Liver (tissue), 9 donors: ENCODE measurements around the gene KCTD16. TPM values are rescaled to one million over a fixed set of nuclear protein-coding genes. Genes with fewer than 3 reads are reported as not detected.

Experiments used
- DNase-seq: peaks from one replicate; pipeline ENCODE4 v3.0.0-alpha.2; 2017; ENCODE audit warnings: low spot score
- H3K27ac ChIP-seq, 2 donors: one replicate each; pipeline ENCODE4 v1.7.0; 2013; ENCODE audit warnings: inconsistent platforms in 2 of 2, low read length in 2 of 2, control low read depth in 1 of 2, low read depth in 1 of 2, mild to moderate bottlenecking in 1 of 2
- H3K27me3 ChIP-seq, 4 donors: one replicate each; pipeline versions ENCODE4 v1.6.1 to v1.7.0; 2013; ENCODE audit warnings: low read length in 3 of 4, inconsistent platforms in 1 of 4, mild to moderate bottlenecking in 1 of 4, moderate library complexity in 1 of 4; ENCODE audit not compliant: control insufficient read depth in 4 of 4, insufficient read depth in 4 of 4
- H3K36me3 ChIP-seq, 4 donors: one replicate each; pipeline versions ENCODE4 v1.6.1 to v1.7.0; 2013; ENCODE audit warnings: low read length in 3 of 4, mild to moderate bottlenecking in 3 of 4, low read depth in 1 of 4, moderate library complexity in 1 of 4; ENCODE audit not compliant: control insufficient read depth in 4 of 4, insufficient read depth in 3 of 4
- H3K4me1 ChIP-seq, 4 donors: one replicate each; pipeline versions ENCODE4 v1.6.1 to v1.7.0; 2013; ENCODE audit warnings: low read length in 3 of 4, mild to moderate bottlenecking in 3 of 4, moderate library complexity in 1 of 4; ENCODE audit not compliant: control insufficient read depth in 4 of 4, insufficient read depth in 4 of 4
- H3K4me3 ChIP-seq, 3 donors: one replicate each; pipeline versions ENCODE4 v1.6.1 to v1.7.0; 2013; ENCODE audit warnings: low read length in 3 of 3, control low read depth in 1 of 3, low read depth in 1 of 3, mild to moderate bottlenecking in 1 of 3
- H3K9ac ChIP-seq, 2 donors: one replicate each; pipeline ENCODE4 v1.7.0; 2013; ENCODE audit warnings: low read length in 2 of 2, mild to moderate bottlenecking in 2 of 2, moderate library complexity in 2 of 2, control low read depth in 1 of 2, low read depth in 1 of 2
- H3K9me3 ChIP-seq, 4 donors: one replicate each; pipeline versions ENCODE4 v1.6.1 to v1.7.0; 2013; ENCODE audit warnings: low read length in 3 of 4; ENCODE audit not compliant: control insufficient read depth in 4 of 4
- EGR1 ChIP-seq, 2 donors: IDR thresholded peaks; 2 replicates each; pipeline ENCODE4 v1.6.1; 2016 to 2018; ENCODE audit warnings: antibody characterized with exemption in 2 of 2, low read depth in 2 of 2
- FOXA1 ChIP-seq: IDR thresholded peaks from 2 replicates; pipeline ENCODE4 v1.6.1; 2016; ENCODE audit warnings: antibody characterized with exemption
- FOXA2 ChIP-seq: IDR thresholded peaks from 2 replicates; pipeline ENCODE4 v1.6.1; 2016; ENCODE audit warnings: antibody characterized with exemption
- GABPA ChIP-seq, 2 donors: IDR thresholded peaks in 1 of 2; conservative IDR thresholded peaks in 1 of 2; 2 replicates each; pipeline ENCODE4 v1.6.1; 2016; ENCODE audit warnings: antibody characterized with exemption in 2 of 2, mild to moderate bottlenecking in 1 of 2, moderate library complexity in 1 of 2
- HNF4A ChIP-seq, 2 donors: conservative IDR thresholded peaks; 2 replicates each; pipeline ENCODE4 v1.6.1; 2016; ENCODE audit warnings: antibody characterized with exemption in 2 of 2, mild to moderate bottlenecking in 2 of 2
- HNF4G ChIP-seq: IDR thresholded peaks from 2 replicates; pipeline ENCODE4 v1.6.1; 2016; ENCODE audit warnings: antibody characterized with exemption
- JUND ChIP-seq, 2 donors: IDR thresholded peaks; 2 replicates each; pipeline ENCODE4 v1.6.1; 2016; ENCODE audit warnings: antibody characterized with exemption in 2 of 2
- NR2F2 ChIP-seq: IDR thresholded peaks from 2 replicates; pipeline ENCODE4 v1.6.1; 2016; ENCODE audit warnings: antibody characterized with exemption
- RAD21 ChIP-seq, 2 donors: IDR thresholded peaks; 2 replicates each; pipeline ENCODE4 v1.6.1; 2016; ENCODE audit warnings: antibody characterized with exemption in 2 of 2, mild to moderate bottlenecking in 2 of 2
- RXRA ChIP-seq, 2 donors: IDR thresholded peaks; 2 replicates each; pipeline ENCODE4 v1.6.1; 2017 to 2018; ENCODE audit warnings: antibody characterized with exemption in 2 of 2, mild to moderate bottlenecking in 1 of 2
- SP1 ChIP-seq: IDR thresholded peaks from 2 replicates; pipeline ENCODE4 v1.6.1; 2018; ENCODE audit warnings: antibody characterized with exemption, mild to moderate bottlenecking
- TAF1 ChIP-seq: conservative IDR thresholded peaks from 2 replicates; pipeline ENCODE4 v1.6.1; 2016; ENCODE audit warnings: antibody characterized with exemption, mild to moderate bottlenecking
- YY1 ChIP-seq: IDR thresholded peaks from 2 replicates; pipeline ENCODE4 v1.6.1; 2016; ENCODE audit warnings: antibody characterized with exemption, mild to moderate bottlenecking
- WGBS: extraction: QIAGEN DNeasy Blood & Tissue Kit; methylation state at CpG from one replicate; pipeline ENCODE4 v1.1.7; 2013; 5-methylcytosine and 5-hydroxymethylcytosine counted together
- polyA plus RNA-seq, 2 donors: library from polyadenylated mRNA; stranded (reverse) in 1 of 2; unstranded in 1 of 2; fragments of 200-250 nt in 1 of 2; fragments of >200 nt in 1 of 2; fragmentation: Nextera tagmentation in 1 of 2; extraction: Ambion mirVana in 1 of 2; gene quantifications; one replicate each; pipeline versions ENCODE4 v1.2.1 to v1.2.3, GENCODE V29; 2013 to 2015
- total RNA-seq, 2 donors: library from RNA; depleted of rRNA; stranded (reverse); fragments of >200 nt; gene quantifications; one replicate each; pipeline ENCODE4 v1.2.3, GENCODE V29; 2014
- TF ChIP-seq, protein P1 (sequence below): IDR thresholded peaks from 2 replicates; pipeline ENCODE4 v1.6.1; 2016; ENCODE audit warnings: antibody characterized with exemption
- TF ChIP-seq, protein P2 (sequence below): IDR thresholded peaks from 2 replicates; pipeline ENCODE4 v1.6.1; 2016; ENCODE audit warnings: antibody characterized with exemption
- TF ChIP-seq, protein P3 (sequence below): IDR thresholded peaks from 2 replicates; pipeline ENCODE4 v1.6.1; 2016; ENCODE audit warnings: antibody characterized with exemption
- TF ChIP-seq, protein P4 (sequence below): fragments of 150-350 bp; IDR thresholded peaks from 2 replicates; pipeline ENCODE4 v1.5.1; 2017; ENCODE audit warnings: improper control_type of control experiment, low read depth, low read length; ENCODE audit not compliant: missing input control
- TF ChIP-seq, protein P5 (sequence below): IDR thresholded peaks from 2 replicates; pipeline ENCODE4 v1.6.1; 2016; ENCODE audit warnings: antibody characterized with exemption, mild to moderate bottlenecking
- donor health status: healthy.
- donor health status: healthy.
- donor health status: healthy.
- donor health status: healthy.
- donor health status: healthy.

Gene KCTD16
- total and polyA plus RNA-seq, 4 donors, result under 0.01 to 0.05 (median 0.01) TPM; not detected in 1

DNA sequence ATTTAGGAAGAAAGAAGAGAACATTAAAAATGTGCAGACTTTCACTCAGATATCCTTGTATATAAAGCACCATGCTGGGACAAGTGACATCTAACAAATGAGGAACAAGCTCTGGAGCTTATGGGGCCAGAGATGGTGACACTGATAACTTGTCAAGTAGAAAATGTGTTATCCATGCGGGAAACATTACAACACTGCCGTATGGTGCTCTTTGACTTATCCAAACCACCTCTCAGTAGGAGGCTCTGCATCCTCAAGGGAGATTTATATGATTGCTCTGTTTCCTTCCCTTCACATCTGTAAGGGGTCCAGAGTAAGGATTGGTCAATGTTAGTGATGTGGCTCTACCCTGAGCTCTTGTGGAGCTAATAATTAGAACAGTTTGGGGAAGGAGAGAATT lies 23.5 kb downstream of the KCTD16 start:
- no peak for DNase-seq
- H3K4me3 ChIP-seq, result no peak overlapping the region
- no peaks in the 10 kb centered on the region for H3K9me3 ChIP-seq
- 78% methylated on average over 2 of the region's 2 CpGs for WGBS
- no peak overlapping the region for H3K9ac ChIP-seq
- no peaks in the 10 kb centered on the region for H3K36me3 ChIP-seq
- H3K4me1 ChIP-seq, result no peaks in the 10 kb centered on the region
- TF ChIP-seq RAD21 (IDR thresholded peaks at IDR 0.05), result no peak
- no peak for TF ChIP-seq RXRA (IDR thresholded peaks at IDR 0.05)
- TF ChIP-seq HNF4G, result no peak
- no peak for TF ChIP-seq SP1
- TF ChIP-seq, protein P1, sequence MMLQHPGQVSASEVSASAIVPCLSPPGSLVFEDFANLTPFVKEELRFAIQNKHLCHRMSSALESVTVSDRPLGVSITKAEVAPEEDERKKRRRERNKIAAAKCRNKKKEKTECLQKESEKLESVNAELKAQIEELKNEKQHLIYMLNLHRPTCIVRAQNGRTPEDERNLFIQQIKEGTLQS, result no peak
- TF ChIP-seq, protein P2, sequence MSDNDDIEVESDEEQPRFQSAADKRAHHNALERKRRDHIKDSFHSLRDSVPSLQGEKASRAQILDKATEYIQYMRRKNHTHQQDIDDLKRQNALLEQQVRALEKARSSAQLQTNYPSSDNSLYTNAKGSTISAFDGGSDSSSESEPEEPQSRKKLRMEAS, result no peak
- no peak for TF ChIP-seq GABPA (IDR thresholded peaks at IDR 0.05 in 1 of 2, conservative IDR thresholded peaks at IDR 0.05 in 1 of 2)
- TF ChIP-seq NR2F2, result no peak
- no peak for TF ChIP-seq YY1
- TF ChIP-seq FOXA2, result no peak
- TF ChIP-seq EGR1 (IDR thresholded peaks at IDR 0.05; ENCODE audit: low read depth in 2 of 2), result no peak
- TF ChIP-seq, protein P3, sequence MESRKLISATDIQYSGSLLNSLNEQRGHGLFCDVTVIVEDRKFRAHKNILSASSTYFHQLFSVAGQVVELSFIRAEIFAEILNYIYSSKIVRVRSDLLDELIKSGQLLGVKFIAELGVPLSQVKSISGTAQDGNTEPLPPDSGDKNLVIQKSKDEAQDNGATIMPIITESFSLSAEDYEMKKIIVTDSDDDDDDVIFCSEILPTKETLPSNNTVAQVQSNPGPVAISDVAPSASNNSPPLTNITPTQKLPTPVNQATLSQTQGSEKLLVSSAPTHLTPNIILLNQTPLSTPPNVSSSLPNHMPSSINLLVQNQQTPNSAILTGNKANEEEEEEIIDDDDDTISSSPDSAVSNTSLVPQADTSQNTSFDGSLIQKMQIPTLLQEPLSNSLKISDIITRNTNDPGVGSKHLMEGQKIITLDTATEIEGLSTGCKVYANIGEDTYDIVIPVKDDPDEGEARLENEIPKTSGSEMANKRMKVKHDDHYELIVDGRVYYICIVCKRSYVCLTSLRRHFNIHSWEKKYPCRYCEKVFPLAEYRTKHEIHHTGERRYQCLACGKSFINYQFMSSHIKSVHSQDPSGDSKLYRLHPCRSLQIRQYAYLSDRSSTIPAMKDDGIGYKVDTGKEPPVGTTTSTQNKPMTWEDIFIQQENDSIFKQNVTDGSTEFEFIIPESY, result no peak
- no peak for TF ChIP-seq FOXA1
- no peak for TF ChIP-seq HNF4A (conservative IDR thresholded peaks at IDR 0.05)
- TF ChIP-seq JUND (IDR thresholded peaks at IDR 0.05), result no peak
- TF ChIP-seq, protein P4, sequence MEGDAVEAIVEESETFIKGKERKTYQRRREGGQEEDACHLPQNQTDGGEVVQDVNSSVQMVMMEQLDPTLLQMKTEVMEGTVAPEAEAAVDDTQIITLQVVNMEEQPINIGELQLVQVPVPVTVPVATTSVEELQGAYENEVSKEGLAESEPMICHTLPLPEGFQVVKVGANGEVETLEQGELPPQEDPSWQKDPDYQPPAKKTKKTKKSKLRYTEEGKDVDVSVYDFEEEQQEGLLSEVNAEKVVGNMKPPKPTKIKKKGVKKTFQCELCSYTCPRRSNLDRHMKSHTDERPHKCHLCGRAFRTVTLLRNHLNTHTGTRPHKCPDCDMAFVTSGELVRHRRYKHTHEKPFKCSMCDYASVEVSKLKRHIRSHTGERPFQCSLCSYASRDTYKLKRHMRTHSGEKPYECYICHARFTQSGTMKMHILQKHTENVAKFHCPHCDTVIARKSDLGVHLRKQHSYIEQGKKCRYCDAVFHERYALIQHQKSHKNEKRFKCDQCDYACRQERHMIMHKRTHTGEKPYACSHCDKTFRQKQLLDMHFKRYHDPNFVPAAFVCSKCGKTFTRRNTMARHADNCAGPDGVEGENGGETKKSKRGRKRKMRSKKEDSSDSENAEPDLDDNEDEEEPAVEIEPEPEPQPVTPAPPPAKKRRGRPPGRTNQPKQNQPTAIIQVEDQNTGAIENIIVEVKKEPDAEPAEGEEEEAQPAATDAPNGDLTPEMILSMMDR, result no peak
- TF ChIP-seq, protein P5, sequence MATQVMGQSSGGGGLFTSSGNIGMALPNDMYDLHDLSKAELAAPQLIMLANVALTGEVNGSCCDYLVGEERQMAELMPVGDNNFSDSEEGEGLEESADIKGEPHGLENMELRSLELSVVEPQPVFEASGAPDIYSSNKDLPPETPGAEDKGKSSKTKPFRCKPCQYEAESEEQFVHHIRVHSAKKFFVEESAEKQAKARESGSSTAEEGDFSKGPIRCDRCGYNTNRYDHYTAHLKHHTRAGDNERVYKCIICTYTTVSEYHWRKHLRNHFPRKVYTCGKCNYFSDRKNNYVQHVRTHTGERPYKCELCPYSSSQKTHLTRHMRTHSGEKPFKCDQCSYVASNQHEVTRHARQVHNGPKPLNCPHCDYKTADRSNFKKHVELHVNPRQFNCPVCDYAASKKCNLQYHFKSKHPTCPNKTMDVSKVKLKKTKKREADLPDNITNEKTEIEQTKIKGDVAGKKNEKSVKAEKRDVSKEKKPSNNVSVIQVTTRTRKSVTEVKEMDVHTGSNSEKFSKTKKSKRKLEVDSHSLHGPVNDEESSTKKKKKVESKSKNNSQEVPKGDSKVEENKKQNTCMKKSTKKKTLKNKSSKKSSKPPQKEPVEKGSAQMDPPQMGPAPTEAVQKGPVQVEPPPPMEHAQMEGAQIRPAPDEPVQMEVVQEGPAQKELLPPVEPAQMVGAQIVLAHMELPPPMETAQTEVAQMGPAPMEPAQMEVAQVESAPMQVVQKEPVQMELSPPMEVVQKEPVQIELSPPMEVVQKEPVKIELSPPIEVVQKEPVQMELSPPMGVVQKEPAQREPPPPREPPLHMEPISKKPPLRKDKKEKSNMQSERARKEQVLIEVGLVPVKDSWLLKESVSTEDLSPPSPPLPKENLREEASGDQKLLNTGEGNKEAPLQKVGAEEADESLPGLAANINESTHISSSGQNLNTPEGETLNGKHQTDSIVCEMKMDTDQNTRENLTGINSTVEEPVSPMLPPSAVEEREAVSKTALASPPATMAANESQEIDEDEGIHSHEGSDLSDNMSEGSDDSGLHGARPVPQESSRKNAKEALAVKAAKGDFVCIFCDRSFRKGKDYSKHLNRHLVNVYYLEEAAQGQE, result no peak
- no peak for TF ChIP-seq TAF1
- H3K27ac ChIP-seq, result no peak overlapping the region
- H3K27me3 ChIP-seq, result peaks cover 0 to 8% (median 0%) of the 10 kb centered on the region in 4 donors
